Chondrocyte (in vitro differentiated cells): ENCODE data around the gene STAT3. TPM values are rescaled to one million over a fixed set of nuclear protein-coding genes. Genes with fewer than 3 reads are reported as not detected.
"Not testable (repeated sequence)": the region's sequence is repeated elsewhere in the genome, so short reads cannot be mapped to it uniquely, and the experiment has no call there.

ENCODE experiments used
- DNase-seq: peaks from one replicate; pipeline ENCODE4 v3.0.0; 2021; ENCODE audit warnings: mixed read lengths, low spot score
- H3K27ac Mint-ChIP-seq: one replicate; pipeline ENCODE4 v1.8.0; 2021; ENCODE audit warnings: mild to moderate bottlenecking, moderate library complexity, mixed read lengths; ENCODE audit not compliant: unreplicated experiment
- H3K27me3 Mint-ChIP-seq: 2 replicates; pipeline ENCODE4 v1.8.0; 2021; ENCODE audit warnings: low read depth, mixed read lengths
- H3K36me3 Mint-ChIP-seq: 2 replicates; pipeline ENCODE4 v1.8.0; 2021; ENCODE audit warnings: low read depth, mixed read lengths
- H3K4me1 Mint-ChIP-seq: 2 replicates; pipeline ENCODE4 v1.8.0; 2021; ENCODE audit warnings: low read depth, mild to moderate bottlenecking, mixed read lengths
- H3K4me3 Mint-ChIP-seq: one replicate; pipeline ENCODE4 v1.8.0; 2021; ENCODE audit warnings: mild to moderate bottlenecking, moderate library complexity, mixed read lengths; ENCODE audit not compliant: unreplicated experiment
- H3K9me3 Mint-ChIP-seq: 2 replicates; pipeline ENCODE4 v1.8.0; 2021; ENCODE audit warnings: low read depth, mixed read lengths
- CTCF ChIP-seq: fragments of 200-600 bp; sonication (generic); IDR thresholded peaks from 2 replicates; pipeline ENCODE4 v1.5.0; 2021; ENCODE audit warnings: antibody characterized with exemption, mild to moderate bottlenecking, moderate library complexity
- total RNA-seq: library from RNA; stranded (reverse); gene quantifications from 3 replicates; pipeline ENCODE4 v1.2.1, GENCODE V29; 2021

The STAT3 gene
- total RNA-seq, 1 donor from 2014 or later: 164 TPM

- H3K27ac Mint-ChIP-seq: peak overlapping the region; percentile 93
- H3K9me3 Mint-ChIP-seq: no peaks in the 10 kb centered on the region
- peaks cover 4% of the 10 kb centered on the region for H3K36me3 Mint-ChIP-seq
- peak overlapping the region; percentile 93 for H3K4me3 Mint-ChIP-seq
- H3K27me3 Mint-ChIP-seq: no peaks in the 10 kb centered on the region
- DNase-seq: peak; percentile 92
- TF ChIP-seq CTCF: no peak
- peaks cover 58% of the 10 kb centered on the region for H3K4me1 Mint-ChIP-seq
Measured at GRCh38 chr17:42421507-42422338, 33.5 kb upstream of the STAT3 start.

DNA sequence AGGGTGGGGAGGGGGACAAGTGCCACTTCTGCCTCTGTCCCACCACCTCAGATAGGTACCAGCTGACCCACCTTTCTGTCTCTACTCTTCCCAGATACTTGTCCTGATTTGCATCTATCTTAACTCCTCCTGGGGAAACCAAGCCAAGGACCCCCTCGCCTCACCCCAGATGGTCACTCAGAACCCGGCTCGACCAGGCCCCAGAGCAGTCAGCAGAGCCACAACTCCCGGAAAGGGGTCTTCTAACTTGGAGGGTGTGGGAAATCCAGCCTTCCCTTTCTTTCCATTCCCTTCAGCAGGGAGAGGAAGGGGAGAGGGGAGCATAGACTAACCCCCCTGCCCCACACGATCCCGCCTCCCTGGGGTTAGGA is 32.9 kb upstream of the STAT3 start:
- Mint-ChIP-seq H3K9me3 (no peaks in the 10 kb centered on the region), H3K27me3 (no peaks in the 10 kb centered on the region), H3K27ac (peak overlapping the region; percentile 93), H3K4me3 (peak overlapping the region; percentile 93), H3K4me1 (peaks cover 61% of the 10 kb centered on the region), H3K36me3 (peaks cover 6% of the 10 kb centered on the region)
- no peak for DNase-seq
- no peak for TF ChIP-seq CTCF

- H3K4me3 Mint-ChIP-seq: peak overlapping the region; percentile 16
- H3K36me3 Mint-ChIP-seq, H3K9me3 Mint-ChIP-seq, DNase-seq, H3K27ac Mint-ChIP-seq, H3K27me3 Mint-ChIP-seq: not testable (repeated sequence)
- peaks cover 70% of the 10 kb centered on the region for H3K4me1 Mint-ChIP-seq
Measured at GRCh38 chr17:42417981-42418380, 29.7 kb upstream of the STAT3 start.

- Mint-ChIP-seq H3K27ac (peak overlapping the region; percentile 89), H3K9me3 (no peaks in the 10 kb centered on the region), H3K36me3 (peaks cover 5% of the 10 kb centered on the region), H3K27me3 (no peaks in the 10 kb centered on the region), H3K4me3 (no peak overlapping the region), H3K4me1 (peaks cover 77% of the 10 kb centered on the region)
- no peak for DNase-seq
- TF ChIP-seq CTCF: no peak
Measured at GRCh38 chr17:42414704-42415409, 26.6 kb upstream of the STAT3 start.

DNA sequence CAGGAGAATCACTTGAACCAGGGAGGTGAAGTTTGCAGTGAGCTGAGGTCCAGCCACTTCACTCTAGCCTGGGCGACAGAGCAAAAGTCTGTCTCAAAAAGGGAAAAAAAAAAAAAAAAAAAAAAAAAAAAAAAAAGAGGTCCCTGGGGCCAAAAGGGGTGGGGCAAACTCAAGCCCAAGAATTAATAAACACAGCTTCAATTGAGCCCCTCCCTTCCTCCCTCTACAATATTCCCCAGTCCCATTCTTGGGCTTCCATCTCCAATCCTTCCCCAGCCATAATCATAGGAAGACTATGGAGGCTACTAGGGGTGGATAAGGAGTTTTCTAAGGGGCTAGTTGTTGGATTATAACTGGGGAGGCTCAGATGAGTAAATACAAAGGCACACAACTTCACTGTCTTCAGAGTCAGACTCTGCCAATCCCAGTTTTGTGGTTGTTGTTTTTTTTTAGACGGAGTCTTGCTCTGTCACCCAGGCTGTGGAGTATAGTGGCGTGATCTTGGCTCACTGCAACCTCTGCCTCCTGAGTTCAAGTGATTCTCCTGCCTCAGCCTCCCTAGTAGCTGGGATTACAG is 25.3 kb upstream of the STAT3 start:
- H3K4me3 Mint-ChIP-seq: no peak overlapping the region
- DNase-seq: no peak
- no peaks in the 10 kb centered on the region for H3K9me3 Mint-ChIP-seq
- no peaks in the 10 kb centered on the region for H3K27me3 Mint-ChIP-seq
- TF ChIP-seq CTCF: no peak
- peak overlapping the region; percentile 32 for H3K27ac Mint-ChIP-seq
- peaks cover 78% of the 10 kb centered on the region for H3K4me1 Mint-ChIP-seq
- peaks cover 5% of the 10 kb centered on the region for H3K36me3 Mint-ChIP-seq
